GM19240 (cell line): ENCODE measurements around the gene MAPK4.
"Not testable (repeated sequence)": the region's sequence is repeated elsewhere in the genome, so short reads cannot be mapped to it uniquely, and the experiment has no call there.

Source experiments
- DNase-seq: peaks from one replicate; pipeline ENCODE4 v3.0.0; 2011; ENCODE audit warnings: low spot score; ENCODE audit not compliant: insufficient read length

The MAPK4 gene

DNA sequence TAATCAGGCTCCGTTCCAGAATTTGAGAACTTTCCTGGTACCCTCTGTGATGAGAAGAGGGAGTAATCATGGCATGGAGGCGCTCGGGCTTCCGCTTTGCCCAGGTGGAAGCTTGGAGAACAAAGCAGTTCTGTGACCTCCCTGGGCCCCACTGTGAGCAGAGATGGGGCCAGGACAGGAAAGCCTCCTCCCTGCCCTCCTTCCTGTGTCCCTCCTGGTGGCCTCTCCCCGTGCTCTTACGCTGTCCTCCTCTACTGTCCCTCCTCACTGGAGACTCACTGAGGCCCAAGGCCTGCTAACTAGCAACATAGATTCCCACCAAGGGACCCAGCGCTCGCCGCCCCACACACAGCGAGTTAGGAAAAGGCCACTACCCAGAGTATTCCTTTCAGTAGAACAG, 119.8 kb downstream of the MAPK4 start:
- DNase-seq = no peak

DNA sequence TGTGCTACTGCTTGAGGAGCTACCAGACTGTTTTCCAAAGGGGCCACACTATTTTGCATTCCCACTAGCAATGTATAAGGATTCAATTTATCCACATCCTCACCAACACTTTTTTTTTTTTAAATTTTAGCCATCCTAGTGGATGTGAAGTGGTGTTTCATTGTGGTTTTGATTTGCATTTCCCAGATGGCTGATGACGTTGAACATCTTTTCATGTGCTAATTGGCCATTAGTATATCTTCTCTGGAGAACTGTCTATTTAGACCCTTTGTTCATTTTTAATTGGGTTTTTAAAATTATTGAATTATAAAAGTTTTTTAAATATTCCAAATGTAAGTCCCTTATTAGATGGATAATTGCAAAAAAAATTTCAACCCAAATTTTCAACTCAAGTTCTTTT, 121.1 kb downstream of the MAPK4 start:
- no peak for DNase-seq

DNA sequence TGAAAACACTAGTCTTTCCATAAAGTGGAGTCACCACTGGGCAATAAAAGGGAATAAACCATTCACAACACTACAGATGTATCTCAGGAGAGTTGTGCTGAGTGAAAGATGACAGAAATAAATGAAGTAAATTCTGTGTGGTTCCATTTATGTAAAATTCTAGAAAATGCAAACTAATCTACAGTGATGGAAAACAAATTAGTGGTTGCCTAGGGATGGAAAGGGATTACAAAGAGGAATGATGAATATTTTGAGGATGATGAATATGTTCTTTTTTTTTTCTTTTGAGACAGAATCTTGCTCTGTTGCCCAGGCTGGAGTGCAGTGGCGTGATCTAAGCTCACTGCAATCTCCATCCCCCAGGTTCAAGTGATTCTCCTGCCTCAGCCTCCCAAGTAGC, 123.0 kb downstream of the MAPK4 start:
- DNase-seq = no peak

DNA sequence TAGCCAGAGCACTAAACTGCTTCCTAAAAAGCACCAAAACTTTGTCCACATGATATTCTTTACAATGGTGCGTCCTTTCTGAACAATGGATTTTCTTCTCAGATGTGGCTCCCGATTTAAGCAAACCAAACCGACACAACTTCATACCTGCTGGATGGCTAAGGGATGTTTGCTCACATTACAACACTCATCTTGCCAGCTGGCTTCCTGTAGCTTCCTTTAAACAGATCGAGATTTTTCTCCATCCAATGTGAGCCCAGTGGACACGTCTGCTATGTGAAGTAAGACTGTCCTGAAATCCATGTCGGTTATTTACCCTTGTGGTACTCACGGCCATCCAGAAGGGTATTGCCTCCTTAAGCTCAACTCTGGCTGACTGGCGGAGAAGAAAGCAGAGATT, 126.5 kb downstream of the MAPK4 start:
- no peak for DNase-seq

DNA sequence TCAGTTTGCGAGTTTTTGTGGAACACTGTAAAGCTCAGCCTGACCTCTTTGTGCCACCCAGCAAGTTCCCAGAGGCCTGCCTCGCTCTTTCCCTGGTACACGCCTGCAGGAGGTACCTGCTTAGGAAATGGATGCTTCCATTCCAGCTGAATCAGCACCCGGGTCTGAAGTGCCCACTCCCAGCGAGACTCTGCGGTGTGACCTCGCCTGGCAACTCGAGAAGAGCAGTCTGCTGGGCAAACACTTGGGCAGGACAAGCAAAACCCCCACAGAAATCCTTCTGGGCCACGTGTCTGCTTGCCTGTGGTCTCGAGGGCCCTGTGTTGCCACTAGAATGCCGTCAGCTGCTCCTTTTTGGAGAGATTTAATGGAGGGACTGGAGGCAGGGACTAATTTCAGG, 127.6 kb downstream of the MAPK4 start:
- DNase-seq = no peak

DNA sequence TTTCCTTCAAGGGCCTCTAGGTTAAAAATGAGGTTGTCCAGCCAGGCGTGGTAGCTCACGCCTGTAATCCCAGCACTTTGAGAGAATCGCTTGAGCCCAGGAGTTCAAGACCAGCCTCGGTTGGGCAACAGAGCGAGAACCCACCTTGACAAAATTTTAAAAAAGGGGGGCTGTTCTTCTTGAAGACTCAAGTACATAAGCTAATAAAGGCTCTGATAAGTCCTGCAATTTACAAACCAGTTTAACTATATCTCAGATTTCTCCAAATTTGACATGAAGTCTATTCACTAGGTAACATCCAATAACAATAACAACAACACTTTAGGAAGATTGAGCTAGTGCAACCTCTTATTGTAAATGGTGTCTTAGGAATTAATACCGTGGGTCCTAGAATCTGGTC, 129.7 kb downstream of the MAPK4 start:
- DNase-seq = no peak

DNA sequence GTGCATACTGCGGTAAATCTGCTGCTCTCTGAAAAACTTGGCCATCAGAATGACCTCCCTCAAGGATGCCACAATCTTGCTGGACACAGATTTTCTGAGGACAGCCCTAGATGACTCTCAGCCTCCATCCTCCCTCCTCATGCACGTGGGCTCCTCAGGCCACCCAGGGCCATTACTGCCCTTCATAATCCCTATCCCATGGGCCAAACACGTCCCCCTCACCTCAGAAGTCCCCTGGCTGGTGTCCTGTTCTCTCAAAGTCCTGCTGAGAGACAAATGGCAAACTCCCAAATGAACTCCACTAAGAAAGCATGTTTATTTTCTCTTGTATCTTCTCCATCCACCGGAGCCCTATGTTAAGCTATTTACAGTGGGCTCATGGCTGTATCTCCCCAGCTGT, 134.3 kb downstream of the MAPK4 start:
- DNase-seq = no peak

DNA sequence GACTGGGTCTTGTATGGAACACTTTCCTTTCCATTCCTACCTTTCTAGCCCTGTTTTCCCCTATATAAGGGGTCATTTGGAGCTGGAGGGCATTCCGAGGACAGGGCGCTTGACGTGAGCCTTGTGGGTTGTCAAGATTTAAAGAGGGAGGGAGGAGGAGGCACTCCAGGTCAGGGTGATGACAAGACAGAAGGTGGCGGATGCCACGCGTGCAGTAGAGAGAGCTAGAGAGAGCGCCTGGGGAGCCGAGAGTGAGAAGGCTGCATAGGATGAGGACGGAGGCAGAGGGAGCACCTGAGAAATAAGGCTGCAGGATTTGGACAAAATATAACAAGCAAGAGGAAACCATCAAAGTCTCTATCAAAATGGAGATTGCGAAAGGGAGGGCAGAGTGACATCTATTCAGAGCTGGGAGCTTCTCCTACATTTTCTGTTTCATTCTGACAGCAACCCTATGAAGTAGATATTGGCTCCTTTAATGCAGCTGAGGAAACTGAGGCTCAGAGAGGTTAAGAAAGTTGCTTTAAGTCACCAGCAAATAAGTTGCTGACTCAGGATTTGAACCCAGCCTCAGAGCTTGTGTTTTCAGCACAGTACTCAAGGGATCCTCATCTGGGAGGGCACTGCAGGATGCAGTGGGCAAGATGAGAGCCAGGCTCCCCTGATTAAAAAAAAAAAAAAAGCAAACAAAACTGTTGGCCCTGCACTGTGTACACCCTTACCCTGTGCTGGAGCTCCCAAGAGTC, 135.7 kb downstream of the MAPK4 start:
- DNase-seq = no peak

DNA sequence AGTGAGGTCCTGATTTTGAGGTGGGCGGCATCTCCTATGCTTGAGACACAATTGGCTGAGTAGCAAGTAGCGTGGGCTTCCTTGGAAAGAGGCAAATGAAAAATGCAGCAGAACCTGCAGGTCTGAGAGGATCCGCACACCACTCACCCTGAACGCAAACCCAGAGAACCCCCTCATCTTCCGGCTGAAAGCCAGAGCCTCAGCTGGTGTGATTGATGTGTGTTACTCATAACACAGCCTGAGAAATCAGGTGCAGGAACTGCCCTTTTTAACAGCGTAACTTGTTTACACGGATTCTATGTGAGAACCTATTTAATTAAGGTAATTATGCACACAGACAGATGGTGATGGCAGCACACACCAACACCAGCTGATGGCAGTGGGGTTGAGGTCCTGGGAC, 136.5 kb downstream of the MAPK4 start:
- no peak for DNase-seq

DNA sequence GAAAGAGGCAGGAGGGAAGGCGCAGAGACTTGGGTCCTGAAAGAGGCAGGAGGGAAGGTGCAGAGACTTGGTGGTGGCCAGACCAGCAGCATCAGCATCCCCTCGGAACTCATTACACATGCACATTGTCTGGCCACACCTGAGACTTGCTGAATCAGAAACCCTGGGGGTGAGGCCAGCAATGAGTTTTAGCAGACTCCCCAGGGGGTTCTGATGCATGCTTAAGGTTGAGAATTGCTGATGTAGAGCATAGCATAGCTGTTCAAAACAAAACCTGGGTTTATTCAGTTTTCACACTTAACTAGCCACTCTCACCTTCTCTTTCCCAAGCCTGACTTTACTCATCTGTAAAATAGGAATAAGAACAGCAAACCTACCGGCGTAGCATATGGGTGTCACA, 137.0 kb downstream of the MAPK4 start:
- DNase-seq = no peak

DNA sequence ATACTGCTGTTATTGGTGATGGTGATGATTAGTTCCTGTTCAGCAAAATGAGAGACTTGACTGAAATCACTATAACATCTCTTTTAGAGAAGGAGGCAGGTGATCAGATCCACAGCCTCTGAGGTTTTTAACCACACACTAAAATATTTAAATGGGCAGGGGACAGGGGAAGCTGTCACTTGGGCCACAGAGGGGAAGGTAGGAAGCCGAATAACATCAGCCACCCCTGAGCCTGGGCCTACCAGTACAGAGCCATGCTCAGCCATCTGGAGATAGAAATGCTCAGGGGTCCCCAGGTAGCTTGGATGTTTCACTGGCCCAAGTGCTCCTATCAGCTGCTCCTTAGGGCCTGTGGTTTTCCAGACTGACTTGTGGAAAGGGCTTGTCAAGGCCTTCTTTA, 137.6 kb downstream of the MAPK4 start:
- DNase-seq = no peak

DNA sequence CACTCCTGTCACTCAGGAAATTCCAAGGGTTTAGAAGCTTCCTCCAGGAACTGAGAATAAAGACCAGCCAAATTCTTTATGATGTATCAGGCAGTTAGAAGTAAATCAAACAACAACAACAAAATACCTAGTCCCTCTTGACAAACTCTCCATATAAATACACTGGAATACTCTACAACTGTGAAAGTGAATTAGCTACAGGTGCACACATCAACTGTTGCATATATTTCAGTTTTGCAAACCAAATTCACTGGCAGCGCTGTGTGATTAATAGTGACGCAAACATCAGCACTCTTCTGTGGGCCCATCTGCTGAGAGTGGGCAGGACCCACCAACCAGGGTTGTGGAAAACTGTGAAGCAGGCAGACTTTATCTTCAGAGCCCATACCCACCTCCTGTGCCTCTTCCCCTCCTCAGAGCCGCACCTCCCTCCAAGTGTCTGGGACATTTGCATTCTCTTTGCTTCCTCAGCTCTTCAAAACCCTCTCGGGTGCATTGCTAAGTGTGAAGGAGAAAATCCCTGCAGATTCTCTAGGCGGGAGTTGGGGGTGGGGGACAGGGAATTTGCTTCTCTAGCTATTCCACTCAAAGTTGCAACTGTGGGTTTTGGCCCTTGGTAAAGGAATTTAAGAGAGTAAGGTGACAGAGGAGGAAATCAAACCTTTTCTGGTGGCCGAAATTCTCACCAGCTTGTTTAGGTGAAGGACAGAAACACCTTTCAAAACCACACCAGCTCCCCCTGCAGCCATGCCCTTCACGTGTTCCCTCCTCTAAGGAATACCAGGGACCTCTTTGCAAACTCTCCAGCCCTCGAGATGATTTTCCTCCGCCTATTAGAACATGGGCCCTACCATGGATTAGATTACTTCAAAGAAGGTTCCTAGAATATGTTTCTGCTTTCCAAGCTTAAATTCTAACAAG, 140.6 kb downstream of the MAPK4 start:
- no peak for DNase-seq

DNA sequence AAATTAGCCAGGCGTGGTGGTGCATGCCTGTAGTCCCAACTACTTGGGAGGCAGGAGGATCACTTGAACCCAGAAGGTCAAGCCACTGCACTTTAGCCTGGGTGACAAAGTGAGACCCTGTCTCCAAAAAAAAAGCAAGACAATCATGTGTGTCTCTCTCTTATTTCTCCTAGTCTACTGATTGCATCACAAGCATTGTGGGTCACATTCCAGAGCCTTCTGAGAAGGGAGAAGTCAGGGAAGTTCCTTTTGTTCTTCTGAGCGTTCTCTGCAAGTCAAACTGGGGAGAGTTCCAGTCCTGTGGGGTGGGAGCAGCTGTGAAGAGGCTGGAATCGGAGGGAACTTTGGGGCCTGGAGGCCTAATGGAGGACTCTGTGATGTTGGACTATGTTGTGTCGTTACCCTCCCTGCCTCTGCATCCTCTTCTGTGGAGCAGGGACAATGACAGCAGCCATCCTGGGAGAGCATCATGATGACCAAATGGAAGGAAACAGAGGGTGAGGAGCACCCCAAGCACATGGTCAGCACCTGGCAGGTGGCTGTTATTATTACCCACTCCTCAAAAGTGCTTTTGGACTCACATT, 144.6 kb downstream of the MAPK4 start:
- no peak for DNase-seq

DNA sequence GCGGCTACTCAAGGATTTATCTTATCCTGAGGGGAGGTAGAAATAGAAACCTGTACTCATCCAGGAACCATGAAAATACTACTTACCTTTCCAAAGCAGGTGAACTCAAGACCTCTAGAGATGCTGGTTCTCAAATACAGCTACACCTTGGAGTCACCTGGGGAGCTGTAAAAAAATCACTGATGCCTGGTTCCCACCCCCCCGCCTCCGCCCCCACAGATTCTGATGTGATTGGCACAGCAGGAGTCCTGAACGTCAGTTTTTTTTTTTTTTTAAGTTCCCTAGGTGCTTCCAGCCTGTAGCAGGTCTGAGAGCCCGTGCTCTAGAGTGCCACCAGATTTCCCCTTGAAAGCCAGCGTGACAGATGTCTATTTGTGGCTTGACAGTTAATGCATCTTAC, 146.3 kb downstream of the MAPK4 start:
- no peak for DNase-seq

DNA sequence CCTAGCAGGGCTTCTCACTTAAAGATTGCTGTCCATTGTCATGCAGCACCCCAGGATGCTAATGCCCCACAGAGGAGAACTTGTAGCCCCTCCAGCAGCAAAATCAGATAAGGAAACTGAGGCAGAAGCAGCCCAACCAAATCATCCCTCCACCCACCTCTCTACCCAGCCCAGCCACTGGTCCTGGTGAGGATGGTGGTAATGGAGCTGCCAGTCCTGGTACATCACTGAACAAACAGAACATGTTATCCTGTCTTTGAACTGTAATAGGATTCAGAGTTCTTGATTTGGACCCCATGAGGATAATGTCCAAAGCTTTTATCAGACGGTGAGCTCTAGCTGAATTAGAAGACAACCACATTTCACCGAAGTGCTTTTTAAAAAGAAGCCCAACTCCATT, 146.8 kb downstream of the MAPK4 start:
- no peak for DNase-seq

DNA sequence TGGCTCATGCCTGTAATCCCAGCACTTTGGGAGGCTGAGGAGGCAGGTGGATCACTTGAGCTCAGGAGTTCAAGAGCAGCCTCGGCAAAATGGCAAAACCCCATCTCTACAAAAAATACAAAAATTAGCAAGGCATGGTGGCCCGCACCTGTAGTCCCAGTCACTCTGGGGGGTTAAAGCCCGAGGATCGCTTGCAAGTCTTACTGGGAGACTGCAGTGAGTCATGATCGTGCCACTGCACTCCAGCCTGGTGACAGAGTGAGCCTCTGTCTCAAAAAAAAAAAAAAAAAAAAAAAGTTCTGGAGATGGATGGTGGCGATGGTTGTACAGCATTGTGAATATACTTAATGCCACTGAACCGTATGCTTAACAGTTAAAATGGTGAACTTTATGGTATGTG, 147.4 kb downstream of the MAPK4 start:
- DNase-seq = not testable (repeated sequence)

DNA sequence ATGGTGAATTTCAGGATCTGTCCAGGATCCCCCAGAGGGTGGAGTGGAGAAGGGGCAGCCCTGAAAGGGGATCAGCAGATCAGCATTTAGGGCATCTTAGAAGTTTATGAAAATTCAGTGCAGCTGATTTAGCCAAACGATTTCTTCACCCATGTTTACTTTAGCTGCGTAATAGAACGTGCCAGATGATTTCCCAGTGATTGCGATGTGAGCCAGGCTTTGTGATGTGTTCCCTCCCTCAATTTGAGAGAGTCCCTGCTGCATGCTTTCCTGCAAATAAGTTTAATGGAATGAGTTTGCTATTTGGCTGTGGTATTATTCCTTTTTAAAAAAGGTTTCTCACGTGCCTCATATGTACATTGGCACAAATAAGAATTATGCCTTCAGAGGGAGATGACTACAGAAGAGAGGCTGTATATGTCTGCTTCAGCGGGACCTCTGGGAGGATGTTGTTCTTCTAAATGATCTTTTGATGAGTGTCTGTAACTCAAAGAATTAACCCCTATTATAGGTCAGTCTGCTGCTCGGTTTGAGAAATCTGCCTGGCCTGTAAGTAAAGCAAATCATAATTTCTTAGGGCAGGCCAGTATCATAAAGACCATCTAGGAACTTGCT, 148.1 kb downstream of the MAPK4 start:
- no peak for DNase-seq

DNA sequence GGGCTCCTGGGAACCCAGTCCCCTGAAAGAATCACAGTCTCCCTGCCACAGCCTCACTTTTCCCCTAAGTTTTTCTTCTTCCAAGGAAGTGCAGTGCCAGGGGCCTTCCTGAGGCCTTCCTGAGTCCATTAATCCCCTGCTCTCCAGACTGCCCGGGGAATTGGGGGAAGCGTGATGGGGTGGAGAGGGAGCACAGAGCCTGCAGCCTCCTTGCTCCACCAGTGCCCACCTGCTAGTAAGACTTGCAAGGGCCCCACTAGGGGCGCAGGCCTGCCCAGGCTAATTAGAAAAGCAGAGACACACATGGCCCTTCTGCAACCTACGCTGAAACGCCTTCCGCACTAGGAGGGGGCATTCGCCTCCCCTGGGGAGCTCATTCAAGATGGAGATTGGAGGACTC, 149.3 kb downstream of the MAPK4 start:
- no peak for DNase-seq

DNA sequence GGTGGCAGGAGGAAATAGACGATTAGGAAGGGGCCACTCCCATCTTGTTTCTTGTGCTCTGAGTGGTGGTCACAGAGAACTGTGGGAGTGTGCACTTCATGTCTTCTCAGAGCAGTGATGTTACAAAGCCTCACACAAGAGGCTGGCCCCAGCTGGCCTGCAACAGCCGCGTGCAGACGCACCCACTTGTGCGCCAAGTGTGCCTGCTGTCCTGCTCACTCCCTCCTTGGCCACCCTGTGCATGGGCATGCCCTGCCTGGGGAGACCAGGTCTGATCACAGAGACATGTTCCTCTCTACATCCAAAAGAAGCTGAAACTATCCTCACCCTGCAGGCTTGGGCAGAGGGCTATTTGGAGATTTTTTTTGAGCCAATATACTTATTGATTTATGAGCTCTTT, 151.5 kb downstream of the MAPK4 start:
- no peak for DNase-seq

DNA sequence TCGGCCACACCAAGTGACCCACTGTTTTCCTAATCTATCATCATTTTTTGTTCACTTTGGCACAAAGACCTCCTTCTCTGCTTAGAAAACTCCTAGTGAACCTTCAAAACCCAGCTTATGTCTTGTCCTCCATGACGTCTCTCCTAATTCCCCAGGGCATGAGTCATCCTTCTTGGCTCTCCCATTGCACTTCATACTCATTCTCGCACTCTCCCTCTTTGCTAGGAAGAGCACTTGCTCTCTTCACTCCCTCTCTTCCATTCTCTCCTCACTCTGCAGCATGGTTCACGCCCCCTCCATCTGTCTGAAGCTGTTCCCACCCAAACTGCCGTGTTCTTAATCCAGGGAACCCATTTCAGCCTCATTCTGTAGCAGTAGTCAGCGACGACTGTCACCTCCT, 156.0 kb downstream of the MAPK4 start:
- no peak for DNase-seq

DNA sequence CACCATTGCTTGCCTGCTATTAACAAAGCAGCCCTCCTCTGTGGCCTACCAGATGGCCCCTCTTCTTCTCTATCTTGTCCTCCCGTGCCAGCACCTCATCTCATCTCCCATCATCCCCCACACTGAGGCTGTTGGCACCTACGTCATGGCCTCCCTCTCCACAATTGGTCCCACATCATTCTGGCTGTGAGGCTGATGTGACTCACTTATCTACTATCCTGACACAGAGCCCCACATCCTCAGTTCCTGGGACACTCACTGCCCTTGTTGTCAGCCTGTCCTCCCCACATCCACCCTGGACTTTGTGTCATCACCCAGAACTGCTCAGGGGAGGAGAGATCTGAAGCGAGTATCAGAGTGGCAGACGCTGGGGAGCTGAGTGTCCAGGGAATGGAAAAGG, 157.0 kb downstream of the MAPK4 start:
- DNase-seq = no peak

DNA sequence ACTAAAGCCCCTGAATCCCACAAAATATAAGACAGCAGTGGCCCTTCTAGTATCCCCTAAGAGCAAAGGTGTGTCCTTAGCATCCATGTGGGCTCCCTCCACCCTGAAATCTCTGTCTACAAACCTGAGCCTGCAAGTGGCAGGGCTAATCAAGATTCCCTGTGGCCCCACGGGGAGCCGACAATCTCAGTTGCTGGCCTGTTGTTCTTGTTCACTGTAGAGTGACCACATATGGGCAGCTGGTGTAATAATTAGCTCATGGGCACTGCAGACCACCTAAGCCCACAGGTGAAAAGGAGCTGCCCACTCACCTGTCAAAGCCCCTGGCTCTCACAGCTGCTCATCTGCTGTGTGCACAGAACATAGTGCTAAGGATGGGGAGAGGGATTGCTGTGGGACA, 157.7 kb downstream of the MAPK4 start:
- no peak for DNase-seq
